Cardiac muscle cell (in vitro differentiated cells and primary cell): ENCODE results near the gene ADK. TPM values are rescaled to one million over a fixed set of nuclear protein-coding genes. Genes with fewer than 3 reads are reported as not detected.
A peak's percentile ranks its signal among the peaks of the same experiment; 100 is the strongest.

Source experiments
- DNase-seq, 2 donors: peaks; one replicate each; pipeline versions ENCODE4 v3.0.0 to v3.0.0-alpha.2; 2010 to 2017; ENCODE audit warnings: low read depth in 1 of 2, low spot score in 1 of 2
- H3K27ac ChIP-seq: fragments of 200-600 bp; sonication (generic); 2 replicates; pipeline ENCODE4 v1.5.1; 2016
- H3K27me3 ChIP-seq: fragments of 200-600 bp; sonication (generic); 2 replicates; pipeline ENCODE4 v1.6.0; 2016; ENCODE audit warnings: control low read depth
- H3K36me3 ChIP-seq: fragments of 200-600 bp; sonication (generic); 2 replicates; pipeline ENCODE4 v1.5.1; 2016; ENCODE audit warnings: control low read depth
- H3K4me1 ChIP-seq: fragments of 200-600 bp; sonication (generic); 2 replicates; pipeline ENCODE4 v1.8.1; 2017; ENCODE audit warnings: low read depth, mild to moderate bottlenecking, mixed run types
- H3K4me3 ChIP-seq: fragments of 200-600 bp; sonication (generic); 2 replicates; pipeline ENCODE4 v1.5.1; 2016; ENCODE audit warnings: mild to moderate bottlenecking
- H3K9me3 ChIP-seq: fragments of 200-600 bp; sonication (generic); 2 replicates; pipeline ENCODE4 v1.5.1; 2017; ENCODE audit warnings: low read depth, mild to moderate bottlenecking, control low read depth
- CTCF ChIP-seq: IDR thresholded peaks from 2 replicates; pipeline ENCODE4 v1.5.1; 2012; ENCODE audit warnings: low read depth, mild to moderate bottlenecking, low read length
- polyA plus RNA-seq: library from polyadenylated mRNA; unstranded; fragments of >200 nt; fragmentation: Nextera tagmentation; extraction: Ambion mirVana; gene quantifications from 2 replicates; pipeline ENCODE4 v1.2.1, GENCODE V29; 2016
- total RNA-seq: library from RNA; depleted of rRNA; stranded (reverse); fragments of >200 nt; gene quantifications from 2 replicates; pipeline ENCODE4 v1.2.3, GENCODE V29; 2016

The ADK gene
- total and polyA plus RNA-seq, 2 experiments from 2014 or later = 24.8 to 57.4 TPM

GRCh38 chr10:74231375-74231774 lies 80.4 kb downstream of the ADK start:
- TF ChIP-seq CTCF = no peak

GRCh38 chr10:74233281-74233680 lies 82.3 kb downstream of the ADK start:
- no peaks in the 10 kb centered on the region for H3K4me1 ChIP-seq
- H3K36me3 ChIP-seq = no peaks in the 10 kb centered on the region
- H3K27ac ChIP-seq = no peak overlapping the region

More at GRCh38 chr10:74231375-74231774, 80.4 kb downstream of the ADK start:
- no peaks in the 10 kb centered on the region for H3K4me1 ChIP-seq
- no peak overlapping the region for H3K27ac ChIP-seq
- H3K9me3 ChIP-seq = no peaks in the 10 kb centered on the region
- peak in 1 of 2 donors; percentile 38 for DNase-seq
- no peaks in the 10 kb centered on the region for H3K36me3 ChIP-seq
- no peaks in the 10 kb centered on the region for H3K27me3 ChIP-seq
- H3K4me3 ChIP-seq = no peak overlapping the region

GRCh38 chr10:74234569-74234968 lies 83.5 kb downstream of the ADK start:
- Histone ChIP-seq H3K27me3 (no peaks in the 10 kb centered on the region), H3K4me3 (no peak overlapping the region), H3K27ac (no peak overlapping the region), H3K36me3 (no peaks in the 10 kb centered on the region), H3K4me1 (no peaks in the 10 kb centered on the region), H3K9me3 (no peaks in the 10 kb centered on the region)
- peak; percentile 50 for TF ChIP-seq CTCF
- DNase-seq = no peak

More at GRCh38 chr10:74233281-74233680, 82.3 kb downstream of the ADK start:
- Histone ChIP-seq H3K4me3 (no peak overlapping the region), H3K27me3 (no peaks in the 10 kb centered on the region), H3K9me3 (no peaks in the 10 kb centered on the region)
- TF ChIP-seq CTCF = no peak
- DNase-seq = no peak

GRCh38 chr10:74238031-74238431 lies 87.0 kb downstream of the ADK start:
- no peak overlapping the region for H3K4me3 ChIP-seq
- no peaks in the 10 kb centered on the region for H3K9me3 ChIP-seq
- peak in 1 of 2 donors; percentile 41 for DNase-seq
- H3K27me3 ChIP-seq = no peaks in the 10 kb centered on the region
- H3K4me1 ChIP-seq = no peaks in the 10 kb centered on the region
- no peak for TF ChIP-seq CTCF
- H3K36me3 ChIP-seq = no peaks in the 10 kb centered on the region
- H3K27ac ChIP-seq = no peak overlapping the region

GRCh38 chr10:74238516-74238915 lies 87.5 kb downstream of the ADK start:
- no peak overlapping the region for H3K27ac ChIP-seq

More at GRCh38 chr10:74238516-74238915, 87.5 kb downstream of the ADK start:
- no peak overlapping the region for H3K4me3 ChIP-seq
- no peaks in the 10 kb centered on the region for H3K9me3 ChIP-seq
- H3K4me1 ChIP-seq = no peaks in the 10 kb centered on the region
- TF ChIP-seq CTCF = no peak
- no peak for DNase-seq
- no peaks in the 10 kb centered on the region for H3K36me3 ChIP-seq
- H3K27me3 ChIP-seq = no peaks in the 10 kb centered on the region
